ENCODE data around the gene ADSL. TPM values are rescaled to one million over a fixed set of nuclear protein-coding genes. Genes with fewer than 3 reads are reported as not detected.
A peak's percentile ranks its signal among the peaks of the same experiment; 100 is the strongest.

ADSL gene
- total RNA-seq, 1 donor from 2014 or later = 110 TPM

GRCh38 chr22:40407831-40408717, 61.8 kb downstream of the ADSL start:
- FAIRE-seq (no peak), DNase-seq (ENCODE audit: low read depth) (peak; percentile 33)
- Histone ChIP-seq H3K36me3 (ENCODE audit: control insufficient read depth, insufficient read depth, low read length) (peaks cover 47% of the 10 kb centered on the region), H3K27me3 (ENCODE audit: control insufficient read depth, insufficient read depth, low read length) (no peaks in the 10 kb centered on the region), H3K4me3 (ENCODE audit: low read depth, low read length) (no peak overlapping the region)
- TF ChIP-seq, protein P1, sequence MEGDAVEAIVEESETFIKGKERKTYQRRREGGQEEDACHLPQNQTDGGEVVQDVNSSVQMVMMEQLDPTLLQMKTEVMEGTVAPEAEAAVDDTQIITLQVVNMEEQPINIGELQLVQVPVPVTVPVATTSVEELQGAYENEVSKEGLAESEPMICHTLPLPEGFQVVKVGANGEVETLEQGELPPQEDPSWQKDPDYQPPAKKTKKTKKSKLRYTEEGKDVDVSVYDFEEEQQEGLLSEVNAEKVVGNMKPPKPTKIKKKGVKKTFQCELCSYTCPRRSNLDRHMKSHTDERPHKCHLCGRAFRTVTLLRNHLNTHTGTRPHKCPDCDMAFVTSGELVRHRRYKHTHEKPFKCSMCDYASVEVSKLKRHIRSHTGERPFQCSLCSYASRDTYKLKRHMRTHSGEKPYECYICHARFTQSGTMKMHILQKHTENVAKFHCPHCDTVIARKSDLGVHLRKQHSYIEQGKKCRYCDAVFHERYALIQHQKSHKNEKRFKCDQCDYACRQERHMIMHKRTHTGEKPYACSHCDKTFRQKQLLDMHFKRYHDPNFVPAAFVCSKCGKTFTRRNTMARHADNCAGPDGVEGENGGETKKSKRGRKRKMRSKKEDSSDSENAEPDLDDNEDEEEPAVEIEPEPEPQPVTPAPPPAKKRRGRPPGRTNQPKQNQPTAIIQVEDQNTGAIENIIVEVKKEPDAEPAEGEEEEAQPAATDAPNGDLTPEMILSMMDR (IDR thresholded peaks at IDR 0.05; ENCODE audit: insufficient read depth, low read length, severe bottlenecking) = no peak

DNA sequence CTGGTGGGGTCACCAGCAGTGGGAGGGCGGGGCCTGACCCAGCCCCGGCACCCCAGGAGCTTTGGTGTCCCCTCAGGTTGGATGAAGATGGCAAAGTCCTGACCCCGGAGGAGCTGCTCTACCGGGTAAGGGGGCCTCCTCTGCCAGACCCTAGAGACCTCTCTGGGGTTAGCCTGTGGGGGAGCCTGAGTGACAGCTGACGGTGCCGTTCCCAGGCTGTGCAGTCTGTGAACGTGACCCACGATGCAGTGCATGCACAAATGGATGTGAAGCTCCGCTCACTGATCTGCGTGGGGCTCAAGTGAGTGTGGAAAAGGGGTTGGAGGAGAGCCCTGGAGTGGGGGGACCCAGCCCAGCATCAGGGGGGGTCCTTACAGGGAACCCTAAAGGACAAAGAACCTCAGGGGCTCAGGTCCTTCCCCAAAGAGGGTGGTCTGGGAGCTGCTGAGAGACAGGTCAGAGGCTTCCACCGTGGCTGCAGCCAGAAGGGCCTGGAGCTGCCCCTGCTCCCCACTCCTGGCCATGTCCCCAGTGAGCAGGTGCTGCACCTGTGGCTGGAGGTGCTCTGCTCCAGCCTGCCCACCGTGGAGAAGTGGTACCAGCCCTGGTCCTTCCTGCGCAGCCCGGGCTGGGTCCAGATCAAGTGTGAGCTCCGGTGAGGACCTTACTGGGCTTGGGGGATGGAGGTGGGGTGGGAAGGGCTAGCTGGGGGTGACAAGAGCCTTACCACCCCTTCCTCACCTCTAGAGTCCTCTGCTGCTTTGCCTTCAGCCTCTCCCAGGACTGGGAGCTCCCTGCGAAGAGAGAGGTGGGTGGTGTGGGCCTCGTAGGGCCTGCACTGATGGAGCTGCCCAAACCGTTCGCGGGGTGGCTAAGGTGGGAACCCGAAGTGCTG, 62.7 kb downstream of the ADSL start:
- DNase-seq (ENCODE audit: low read depth) (no peak), FAIRE-seq (no peak)
- TF ChIP-seq, protein P1 (IDR thresholded peaks at IDR 0.05; ENCODE audit: insufficient read depth, low read length, severe bottlenecking) = no peak
- no peak overlapping the region for H3K4me3 ChIP-seq (ENCODE audit: low read depth, low read length)
- no peaks in the 10 kb centered on the region for H3K27me3 ChIP-seq (ENCODE audit: control insufficient read depth, insufficient read depth, low read length)
- H3K36me3 ChIP-seq (ENCODE audit: control insufficient read depth, insufficient read depth, low read length) = peaks cover 45% of the 10 kb centered on the region

DNA sequence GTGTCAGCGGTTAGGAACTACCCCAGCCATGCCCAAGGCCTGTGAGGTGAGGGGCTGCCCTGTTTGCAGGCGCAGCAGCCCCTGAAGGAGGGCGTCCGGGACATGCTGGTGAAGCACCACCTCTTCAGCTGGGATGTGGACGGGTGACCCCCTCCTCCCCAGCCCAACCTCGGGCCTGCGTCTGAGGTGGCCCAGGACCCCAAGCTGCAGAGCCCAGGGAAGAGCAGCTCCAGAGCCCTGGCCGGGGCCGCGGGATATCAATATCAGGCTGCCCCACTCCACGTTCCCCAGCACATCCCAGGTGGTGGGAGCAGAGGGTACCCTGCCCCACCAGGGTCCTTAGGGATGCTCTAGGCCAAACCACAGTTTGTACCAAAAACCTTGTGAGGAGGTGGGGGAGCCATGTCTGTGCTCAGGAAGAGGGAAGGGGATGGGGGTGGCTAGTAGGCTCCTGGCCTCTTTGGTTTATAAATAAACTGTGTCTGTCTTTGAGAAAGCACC, 63.4 kb downstream of the ADSL start:
- Histone ChIP-seq H3K4me3 (ENCODE audit: low read depth, low read length) (no peak overlapping the region), H3K27me3 (ENCODE audit: control insufficient read depth, insufficient read depth, low read length) (no peaks in the 10 kb centered on the region), H3K36me3 (ENCODE audit: control insufficient read depth, insufficient read depth, low read length) (peaks cover 43% of the 10 kb centered on the region)
- no peak for DNase-seq (ENCODE audit: low read depth)
- TF ChIP-seq, protein P1 (IDR thresholded peaks at IDR 0.05; ENCODE audit: insufficient read depth, low read length, severe bottlenecking) = no peak
- FAIRE-seq = no peak

DNA sequence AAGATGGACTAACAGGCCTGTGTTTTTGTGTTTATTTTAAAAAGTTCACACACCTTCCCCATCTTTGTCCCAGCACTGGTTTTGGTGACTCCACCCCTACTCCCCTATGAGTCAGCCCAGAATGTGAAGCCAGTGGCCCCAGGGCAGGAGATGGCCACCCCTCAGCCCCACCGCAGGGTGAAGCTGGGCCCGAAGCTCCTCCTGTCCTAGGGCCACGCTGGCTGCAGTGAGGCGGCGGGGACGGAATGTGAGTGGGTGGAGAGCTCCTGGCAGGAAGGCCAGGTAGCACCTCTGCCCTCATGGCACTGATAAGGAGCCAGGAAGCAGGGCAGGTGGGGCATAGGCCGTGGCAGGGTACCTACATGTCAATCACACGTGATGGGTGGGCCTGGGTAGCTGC, 64.0 kb downstream of the ADSL start:
- H3K36me3 ChIP-seq (ENCODE audit: control insufficient read depth, insufficient read depth, low read length) = peaks cover 39% of the 10 kb centered on the region
- H3K27me3 ChIP-seq (ENCODE audit: control insufficient read depth, insufficient read depth, low read length) = no peaks in the 10 kb centered on the region
- H3K4me3 ChIP-seq (ENCODE audit: low read depth, low read length) = no peak overlapping the region
- TF ChIP-seq, protein P1 (IDR thresholded peaks at IDR 0.05; ENCODE audit: insufficient read depth, low read length, severe bottlenecking) = no peak
- peak; percentile 36 for DNase-seq (ENCODE audit: low read depth)
- no peak for FAIRE-seq

DNA sequence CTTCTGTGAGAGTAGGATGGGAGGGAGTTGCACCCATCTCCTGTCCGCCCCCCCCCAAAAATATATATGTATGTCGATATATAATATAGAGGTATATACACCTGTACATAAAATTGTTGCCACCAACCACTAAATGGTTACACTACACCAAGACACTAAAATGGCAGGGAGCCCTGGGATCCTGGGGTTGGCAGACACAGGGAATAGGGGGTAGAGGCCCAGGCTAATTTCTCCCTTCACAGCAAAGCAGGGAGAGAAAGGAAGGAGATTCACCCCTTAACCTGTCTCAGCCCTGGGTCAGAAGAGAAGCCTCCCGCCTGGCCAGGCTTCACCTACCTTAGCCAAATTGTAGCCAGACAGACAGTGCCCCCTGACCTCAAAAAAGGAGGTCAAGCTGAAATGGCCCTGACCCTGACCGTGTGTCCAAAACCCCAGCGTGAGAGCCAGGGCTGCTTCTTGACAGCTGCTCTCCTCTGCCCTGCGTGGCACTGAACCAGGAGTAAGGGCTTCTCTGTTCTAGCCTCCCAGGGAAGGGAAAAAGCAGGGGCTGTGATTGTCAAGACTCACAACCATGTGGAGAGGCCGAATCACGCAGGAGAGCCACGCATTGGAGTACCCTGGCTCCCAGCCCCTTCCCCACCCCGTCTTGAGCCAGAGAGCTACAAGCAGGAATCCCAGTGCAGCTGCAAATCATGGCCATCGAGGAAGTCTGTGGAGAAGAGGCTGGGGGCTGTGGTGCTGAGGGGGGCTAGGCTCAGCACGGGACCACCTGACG, 64.6 kb downstream of the ADSL start:
- FAIRE-seq (no peak), DNase-seq (ENCODE audit: low read depth) (no peak)
- Histone ChIP-seq H3K36me3 (ENCODE audit: control insufficient read depth, insufficient read depth, low read length) (peaks cover 38% of the 10 kb centered on the region), H3K4me3 (ENCODE audit: low read depth, low read length) (no peak overlapping the region), H3K27me3 (ENCODE audit: control insufficient read depth, insufficient read depth, low read length) (no peaks in the 10 kb centered on the region)
- TF ChIP-seq, protein P1 (IDR thresholded peaks at IDR 0.05; ENCODE audit: insufficient read depth, low read length, severe bottlenecking) = no peak

Data from bronchial epithelial cell (primary cell).